GM19372 (cell line): ENCODE results near the gene TSPAN31.
"Not testable (repeated sequence)": the region's sequence is repeated elsewhere in the genome, so short reads cannot be mapped to it uniquely, and the experiment has no call there.

ENCODE experiments used
- ATAC-seq: cut with Tn5 transposase; IDR thresholded peaks from one replicate; pipeline ENCODE4 v1.9.1; 2021; ENCODE audit warnings: mild to moderate bottlenecking, low read depth, moderate library complexity; ENCODE audit not compliant: unreplicated experiment

Gene TSPAN31

DNA sequence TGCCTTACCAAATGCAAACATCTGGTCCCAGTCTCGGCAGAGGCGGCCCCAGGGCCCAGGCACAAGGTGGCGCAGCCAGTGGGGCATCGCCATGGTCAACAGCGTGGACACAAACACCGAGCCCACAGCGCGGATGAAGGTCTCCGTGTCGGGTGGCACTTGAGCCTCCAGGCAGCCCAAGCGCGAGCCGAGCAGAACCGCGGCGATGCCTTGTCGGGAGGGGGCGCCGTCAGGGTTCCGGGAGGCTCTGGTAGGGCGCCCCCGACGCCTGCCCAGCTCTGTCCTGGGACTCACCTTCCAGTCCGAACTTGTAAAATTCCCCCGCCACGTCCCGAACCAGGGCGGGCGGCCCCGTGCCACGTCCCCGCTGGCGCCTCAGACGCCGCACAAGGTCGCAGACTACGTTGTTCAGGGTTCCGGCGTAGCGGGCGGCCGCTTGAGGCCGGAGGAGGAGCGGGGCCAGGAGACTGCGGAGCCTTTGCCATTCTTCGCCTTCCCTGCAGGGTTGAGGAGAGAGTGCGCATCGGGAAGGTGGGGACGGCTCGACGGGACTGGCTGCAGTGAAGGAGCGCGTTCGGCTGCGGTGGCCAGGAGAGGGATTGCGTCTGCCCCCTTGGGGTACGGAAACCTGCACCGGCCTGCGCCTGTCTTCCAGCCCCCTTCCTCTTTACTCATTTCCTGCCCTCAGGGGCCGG is 20.3 kb downstream of the TSPAN31 start:
- ATAC-seq = peak; percentile 54

DNA sequence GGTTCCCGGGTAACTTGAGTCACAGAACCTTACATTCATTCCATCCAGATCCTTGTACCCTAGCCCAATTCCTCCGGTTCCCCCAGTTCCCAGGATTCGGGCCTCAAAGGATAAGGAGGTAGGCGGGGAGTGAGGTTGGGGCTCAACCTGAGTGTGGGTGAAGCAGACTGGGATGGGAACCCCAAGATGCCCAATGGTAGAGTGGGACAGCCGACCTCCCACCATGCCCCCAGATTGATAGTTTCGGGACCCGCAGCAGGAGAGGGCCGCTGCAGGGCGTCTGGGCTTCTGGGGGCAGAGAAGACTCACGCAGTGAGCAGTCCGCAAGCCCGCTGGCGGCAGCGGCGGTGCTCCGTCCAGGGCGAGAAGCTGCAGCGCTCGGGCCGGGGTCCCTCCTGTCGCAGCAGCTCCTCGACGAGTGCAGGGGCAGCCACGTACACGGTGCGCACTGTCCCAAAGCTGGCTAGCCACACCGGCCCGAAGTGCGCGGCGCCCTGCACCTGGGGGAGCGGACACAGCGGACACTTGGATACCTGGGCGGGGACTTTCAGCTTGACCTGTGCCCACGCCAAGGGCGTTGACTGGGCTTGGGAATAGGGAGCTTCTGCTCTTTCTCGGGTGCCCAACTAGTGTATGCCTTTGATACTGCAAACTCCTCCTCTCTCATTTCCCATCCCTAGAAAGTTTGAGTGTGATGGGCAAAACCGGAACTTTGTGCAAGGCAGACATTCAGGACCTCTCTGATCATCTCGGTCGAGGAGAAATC is 21.0 kb downstream of the TSPAN31 start:
- no peak for ATAC-seq

DNA sequence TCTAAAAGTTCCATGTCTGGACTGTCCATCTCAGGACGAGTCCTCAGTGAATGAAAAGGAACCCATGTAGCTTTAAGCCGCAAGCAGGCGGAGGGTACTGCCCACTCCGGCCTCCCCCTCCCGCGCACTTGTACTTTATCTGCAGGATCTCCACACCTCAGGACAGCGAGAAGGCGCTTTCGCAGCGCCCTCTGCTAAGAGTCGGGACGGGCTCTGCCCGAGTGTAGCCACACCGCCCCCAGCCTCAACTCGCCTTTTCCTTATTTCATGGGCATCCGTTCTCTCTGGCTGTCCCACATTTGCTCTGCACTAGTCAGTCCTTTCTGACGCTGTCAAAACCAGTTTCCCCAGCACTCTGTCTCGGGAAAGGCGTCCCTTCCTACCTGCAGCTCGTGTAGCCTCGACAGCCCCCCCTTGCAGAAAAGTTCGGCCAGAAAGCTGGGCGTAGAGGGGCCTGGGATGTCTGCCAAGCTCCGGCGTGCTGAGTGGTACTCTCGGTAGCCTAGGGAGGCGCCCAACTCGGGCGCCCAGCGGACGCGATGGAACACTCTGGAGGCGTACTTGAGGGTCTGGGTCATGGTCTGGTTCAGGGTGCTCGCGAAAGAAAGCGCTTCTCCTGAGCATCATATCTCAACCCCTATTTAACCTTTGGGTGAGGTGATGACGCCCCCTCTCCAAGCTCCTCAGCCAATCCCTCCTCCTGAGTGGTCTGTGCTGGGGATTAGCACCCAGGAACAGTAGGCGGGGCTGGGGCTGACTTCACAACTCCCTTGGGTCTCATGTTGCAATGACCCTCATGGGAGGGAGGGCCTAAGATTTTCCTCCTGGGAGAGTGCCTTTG is 21.8 kb downstream of the TSPAN31 start, which contains the start of gene CYP27B1:
Gene CYP27B1 (minus strand): TSS at position 615 of the 841 bp plus-strand sequence. CDS start 37 bp downstream, at position 578.
- ATAC-seq = no peak

DNA sequence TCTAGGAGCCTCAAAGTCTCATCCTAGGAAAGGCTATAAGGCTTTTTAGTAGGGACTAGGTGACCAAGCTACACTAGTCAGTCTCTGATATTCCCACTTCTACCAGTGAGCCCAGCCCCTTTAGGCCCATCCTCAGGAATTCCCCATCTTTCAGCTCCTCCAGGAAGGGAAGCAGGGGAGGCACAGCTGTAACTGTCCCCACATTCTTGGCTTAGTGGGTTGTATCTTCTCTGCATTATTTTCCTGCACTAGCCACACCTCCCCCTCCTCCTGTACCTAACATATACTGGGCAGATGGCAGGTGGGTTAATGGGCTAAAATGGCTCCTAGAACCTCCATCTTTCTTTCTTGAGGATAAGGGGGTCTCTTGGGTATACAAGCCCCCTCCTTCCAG is 22.5 kb downstream of the TSPAN31 start:
- ATAC-seq = no peak

DNA sequence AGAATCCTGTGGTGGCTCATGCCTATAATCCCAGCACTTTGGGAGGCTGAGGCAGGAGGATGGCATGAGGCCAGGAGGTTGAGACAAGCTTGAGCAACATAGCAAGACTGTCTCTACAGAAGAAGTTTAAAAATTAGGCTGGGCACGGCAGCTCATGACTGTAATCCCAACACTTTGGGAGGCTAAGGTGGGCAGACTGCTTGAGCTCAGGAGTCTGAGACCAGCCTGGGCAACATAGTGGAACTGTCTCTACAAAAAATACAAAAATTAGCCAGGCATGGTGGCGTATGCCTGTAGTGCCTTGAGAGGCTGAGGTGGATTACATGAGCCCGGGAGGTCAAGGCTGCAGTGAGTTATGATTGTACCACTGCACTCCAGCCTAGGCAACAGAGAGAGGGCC is 23.0 kb downstream of the TSPAN31 start:
- no peak for ATAC-seq

DNA sequence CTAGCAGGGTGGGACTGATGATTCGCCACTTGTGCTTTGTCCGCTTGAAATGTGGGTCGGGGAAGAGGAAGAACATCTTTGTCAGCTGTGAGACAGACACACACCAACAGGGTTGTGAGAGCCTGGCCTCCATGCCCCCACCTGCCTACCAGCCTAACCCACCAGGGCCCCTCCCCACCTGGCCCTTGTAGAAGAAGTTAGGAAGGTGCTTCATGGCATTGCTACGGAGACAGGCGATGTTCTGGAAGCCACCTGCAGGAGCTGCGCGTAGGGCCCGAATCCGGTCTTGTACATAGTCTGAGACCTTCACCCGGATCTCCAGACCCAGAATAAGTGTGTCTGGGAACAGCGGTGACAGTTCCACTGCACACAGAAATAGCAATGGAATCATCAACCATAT is 24.8 kb downstream of the TSPAN31 start:
- no peak for ATAC-seq

- ATAC-seq = no peak
These were observed 25.9 kb downstream of the TSPAN31 start for GRCh38 chr12:57770734-57771133.

DNA sequence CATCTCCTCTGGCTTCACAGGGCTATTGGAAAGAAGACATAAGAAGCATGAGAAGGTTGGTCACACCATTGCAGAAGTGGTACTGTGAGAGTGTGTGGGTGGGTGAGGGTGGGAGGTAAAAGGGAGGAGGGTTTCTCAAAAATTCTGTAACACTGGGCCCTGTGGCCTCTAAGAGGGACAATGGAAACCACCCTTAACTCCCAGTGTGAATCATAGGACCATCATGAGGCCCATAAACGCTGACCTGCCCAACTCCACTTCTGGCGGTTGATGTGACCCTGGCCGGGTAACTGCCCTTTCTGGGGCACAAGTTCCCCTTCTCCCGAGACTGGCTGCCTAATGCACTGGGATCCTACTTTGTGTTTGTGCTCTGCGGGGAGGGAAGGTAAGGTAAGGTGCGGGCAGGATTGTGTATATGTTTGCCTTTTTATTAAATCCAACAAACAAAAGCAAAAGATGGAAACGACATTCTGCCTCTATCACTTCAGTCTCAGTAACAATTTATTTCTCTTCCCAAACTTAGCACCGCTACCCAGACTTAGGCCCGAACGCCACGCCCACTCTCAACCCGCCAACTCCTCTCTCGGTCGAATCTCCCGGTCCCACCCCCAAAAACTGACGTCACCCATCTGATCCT is 26.5 kb downstream of the TSPAN31 start:
- ATAC-seq = peak; percentile 58

- peak; percentile 78 for ATAC-seq
These were observed 27.1 kb downstream of the TSPAN31 start, which contains the start of gene METTL1 for GRCh38 chr12:57771873-57772428. Gene METTL1 (minus strand): TSS chr12:57772105. CDS start chr12:57772083, 22 bp downstream.

GRCh38 chr12:57772429-57773322 is 27.8 kb downstream of the TSPAN31 start, which contains the start of gene EEF1AKMT3:
Gene EEF1AKMT3 (plus strand): TSS chr12:57772614. CDS start chr12:57772725, 111 bp downstream.
- peak; percentile 31 for ATAC-seq

DNA sequence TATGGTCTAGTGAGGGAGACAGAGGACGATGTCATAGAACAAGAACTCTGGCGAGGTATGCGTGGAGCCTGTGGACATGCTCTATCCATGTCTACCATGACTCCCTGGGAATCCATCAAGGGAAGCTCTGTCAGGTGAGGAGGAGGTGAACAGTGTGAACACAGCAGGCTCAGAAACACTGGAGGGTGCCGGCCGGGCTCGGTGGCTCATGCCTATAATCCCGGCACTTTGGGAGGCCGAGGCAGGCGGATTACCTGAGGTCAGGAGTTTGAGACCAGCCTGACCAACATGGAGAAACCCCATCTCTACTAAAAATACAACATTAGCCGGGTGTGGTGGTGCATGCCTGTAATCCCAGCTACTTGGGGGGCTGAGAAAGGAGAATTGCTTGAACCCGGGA is 29.8 kb downstream of the TSPAN31 start:
- not testable (repeated sequence) for ATAC-seq

- ATAC-seq = no peak
These were observed 30.2 kb downstream of the TSPAN31 start for GRCh38 chr12:57775044-57775443.

- ATAC-seq = no peak
These were observed 30.9 kb downstream of the TSPAN31 start for GRCh38 chr12:57775563-57776246.

DNA sequence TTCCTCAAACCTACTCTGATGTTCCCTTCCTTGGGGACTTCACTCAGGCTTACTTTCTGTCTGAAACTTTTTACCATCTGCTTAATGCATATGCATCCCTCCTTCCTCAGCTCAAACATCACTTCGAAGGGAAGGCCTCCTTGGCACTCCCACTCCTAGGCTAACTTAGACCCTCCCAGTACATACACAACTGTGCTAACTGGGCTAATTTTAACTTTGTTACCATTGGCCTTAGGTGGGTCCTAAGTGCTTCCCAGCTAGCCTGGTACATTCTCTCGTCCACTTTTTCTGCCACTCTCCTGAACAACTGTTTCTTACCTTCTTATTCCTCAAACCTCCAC is 31.4 kb downstream of the TSPAN31 start:
- ATAC-seq = no peak

DNA sequence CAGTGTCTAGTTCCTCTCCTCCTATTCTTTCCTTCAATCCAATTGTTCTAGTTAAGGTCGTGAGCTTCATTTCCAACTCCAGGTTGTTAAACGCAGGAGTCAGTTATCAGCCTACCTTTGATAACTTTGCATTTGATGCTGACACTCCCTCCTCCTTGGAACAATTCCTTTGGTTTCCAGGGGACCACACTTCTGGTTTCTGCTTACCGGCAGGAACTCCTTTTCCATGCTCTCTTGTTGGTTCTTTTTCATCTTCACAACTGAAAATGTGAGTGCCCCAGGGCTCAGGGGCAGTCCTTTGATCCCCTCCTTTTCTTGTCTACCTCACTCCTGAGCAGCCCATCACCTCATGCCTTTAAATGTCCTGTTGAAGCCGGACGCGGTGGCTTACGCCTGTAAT is 32.5 kb downstream of the TSPAN31 start:
- ATAC-seq = no peak

DNA sequence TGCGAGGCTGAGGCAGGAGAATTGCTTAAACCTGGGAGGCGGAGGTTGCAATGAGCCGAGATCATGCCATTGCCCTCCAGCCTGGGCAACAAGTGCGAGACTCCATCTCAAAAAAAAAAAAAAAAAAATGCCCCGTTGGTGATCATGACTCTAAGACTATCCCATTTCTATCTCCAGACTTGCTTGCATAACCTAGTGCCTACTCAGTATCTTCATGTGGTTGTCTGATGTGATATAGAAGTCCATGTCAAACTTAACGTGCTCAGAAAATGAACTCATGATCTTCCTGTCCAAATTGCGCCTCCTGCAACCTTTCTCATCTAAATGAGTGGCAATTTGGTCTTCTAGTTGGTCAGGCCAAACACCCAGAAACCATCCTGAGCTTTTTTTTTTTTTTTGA is 33.1 kb downstream of the TSPAN31 start:
- ATAC-seq = no peak

GRCh38 chr12:57779736-57780135 is 34.9 kb downstream of the TSPAN31 start:
- no peak for ATAC-seq

GRCh38 chr12:57780284-57780897 is 35.6 kb downstream of the TSPAN31 start:
- no peak for ATAC-seq
